Fibroblast of lung (primary cell): ENCODE measurements around the gene RASA3.

Experiments
- EZH2 ChIP-seq: IDR thresholded peaks from 2 replicates; pipeline ENCODE4 v1.5.1; 2012; ENCODE audit warnings: low read length, control low read depth, mild to moderate bottlenecking; ENCODE audit errors: missing control alignments
- TF ChIP-seq, protein P1 (sequence below), 2 donors: IDR thresholded peaks in 1 of 2; conservative IDR thresholded peaks in 1 of 2; 1 replicate in 1 of 2; 2 replicates in 1 of 2; pipeline ENCODE4 v1.5.1; 2011 to 2012; ENCODE audit warnings: low read length in 2 of 2, control low read depth in 1 of 2, inconsistent platforms in 1 of 2, low read depth in 1 of 2, mild to moderate bottlenecking in 1 of 2

DNA sequence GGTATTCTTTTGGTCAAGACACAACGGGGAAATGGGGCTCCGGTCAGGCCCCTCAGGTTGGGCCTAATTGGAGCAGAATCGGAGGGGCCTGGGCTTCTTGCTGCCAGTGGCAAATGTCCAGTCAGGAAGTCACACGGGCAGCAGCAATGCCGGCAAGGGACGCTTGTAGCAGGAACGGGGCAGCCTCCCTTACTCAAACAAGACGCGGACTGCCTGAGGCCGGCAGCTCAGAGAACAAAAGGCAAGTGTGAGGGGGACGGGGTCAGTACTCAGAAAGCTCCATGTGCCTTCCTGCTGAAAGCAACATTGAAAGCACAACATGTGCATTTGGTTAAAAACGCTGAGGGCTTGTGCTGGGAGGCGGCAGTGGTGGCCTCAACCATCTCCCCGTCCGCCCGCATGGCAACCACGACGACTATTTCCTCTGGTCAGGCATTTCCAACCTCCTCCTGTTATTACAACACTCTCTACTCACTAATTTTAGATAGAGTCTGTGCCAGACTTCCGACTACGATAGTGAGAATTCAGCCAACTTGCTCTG is 20.5 kb upstream of the RASA3 start:
- TF ChIP-seq, protein P1, sequence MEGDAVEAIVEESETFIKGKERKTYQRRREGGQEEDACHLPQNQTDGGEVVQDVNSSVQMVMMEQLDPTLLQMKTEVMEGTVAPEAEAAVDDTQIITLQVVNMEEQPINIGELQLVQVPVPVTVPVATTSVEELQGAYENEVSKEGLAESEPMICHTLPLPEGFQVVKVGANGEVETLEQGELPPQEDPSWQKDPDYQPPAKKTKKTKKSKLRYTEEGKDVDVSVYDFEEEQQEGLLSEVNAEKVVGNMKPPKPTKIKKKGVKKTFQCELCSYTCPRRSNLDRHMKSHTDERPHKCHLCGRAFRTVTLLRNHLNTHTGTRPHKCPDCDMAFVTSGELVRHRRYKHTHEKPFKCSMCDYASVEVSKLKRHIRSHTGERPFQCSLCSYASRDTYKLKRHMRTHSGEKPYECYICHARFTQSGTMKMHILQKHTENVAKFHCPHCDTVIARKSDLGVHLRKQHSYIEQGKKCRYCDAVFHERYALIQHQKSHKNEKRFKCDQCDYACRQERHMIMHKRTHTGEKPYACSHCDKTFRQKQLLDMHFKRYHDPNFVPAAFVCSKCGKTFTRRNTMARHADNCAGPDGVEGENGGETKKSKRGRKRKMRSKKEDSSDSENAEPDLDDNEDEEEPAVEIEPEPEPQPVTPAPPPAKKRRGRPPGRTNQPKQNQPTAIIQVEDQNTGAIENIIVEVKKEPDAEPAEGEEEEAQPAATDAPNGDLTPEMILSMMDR (conservative IDR thresholded peaks at IDR 0.05 in 1 of 2, IDR thresholded peaks at IDR 0.05 in 1 of 2; ENCODE audit: low read depth in 1 of 2, low read length in 2 of 2): no peak
- TF ChIP-seq EZH2: no peak
